H9 (cell line): ENCODE measurements around the gene ZNF234. TPM values are rescaled to one million over a fixed set of nuclear protein-coding genes. Genes with fewer than 3 reads are reported as not detected.

Experiments
- DNase-seq: peaks from one replicate; pipeline ENCODE4 v3.0.0-alpha.2; 2017
- H2AFZ ChIP-seq: one replicate; pipeline ENCODE4 v1.6.1; 2013; ENCODE audit warnings: mild to moderate bottlenecking, low read length, control low read depth, moderate library complexity
- H2AK5ac ChIP-seq: 2 replicates; pipeline ENCODE4 v1.6.1; 2013; ENCODE audit warnings: low read length, control low read depth, mixed read lengths; ENCODE audit not compliant: insufficient read length
- H2BK120ac ChIP-seq: one replicate; pipeline ENCODE4 v1.6.1; 2013; ENCODE audit warnings: low read depth, mild to moderate bottlenecking, low read length, control low read depth, inconsistent platforms; ENCODE audit not compliant: poor library complexity, severe bottlenecking
- H2BK12ac ChIP-seq: 2 replicates; pipeline ENCODE4 v1.6.1; 2013; ENCODE audit warnings: low read length, control low read depth, mixed read lengths, low read depth; ENCODE audit not compliant: insufficient read length
- H2BK15ac ChIP-seq: 2 replicates; pipeline ENCODE4 v1.6.1; 2013; ENCODE audit warnings: low read depth, low read length, control low read depth
- H2BK20ac ChIP-seq: one replicate; pipeline ENCODE4 v1.6.1; 2013; ENCODE audit warnings: low read depth, mild to moderate bottlenecking, low read length, control low read depth, inconsistent platforms; ENCODE audit not compliant: poor library complexity, severe bottlenecking
- H2BK5ac ChIP-seq: 2 replicates; pipeline ENCODE4 v1.6.1; 2013; ENCODE audit warnings: low read length, control low read depth, mixed read lengths; ENCODE audit not compliant: insufficient read length
- H3K14ac ChIP-seq: 2 replicates; pipeline ENCODE4 v1.6.1; 2013; ENCODE audit warnings: low read length, control low read depth; ENCODE audit not compliant: insufficient read depth
- H3K18ac ChIP-seq: 2 replicates; pipeline ENCODE4 v1.6.1; 2013; ENCODE audit warnings: low read depth, mild to moderate bottlenecking, mixed read lengths, low read length, control low read depth; ENCODE audit not compliant: insufficient read length
- H3K23ac ChIP-seq: 2 replicates; pipeline ENCODE4 v1.6.1; 2013; ENCODE audit warnings: low read length, control low read depth, mixed read lengths, low read depth; ENCODE audit not compliant: insufficient read length
- H3K23me2 ChIP-seq: 2 replicates; pipeline ENCODE4 v1.6.1; 2013; ENCODE audit warnings: low read depth, mild to moderate bottlenecking, mixed read lengths, low read length, control low read depth; ENCODE audit not compliant: insufficient read length, poor library complexity, severe bottlenecking
- H3K27ac ChIP-seq: 2 replicates; pipeline ENCODE4 v1.5.1; 2013; ENCODE audit warnings: low read length, control low read depth, mixed read lengths, low read depth; ENCODE audit not compliant: insufficient read length
- H3K27me3 ChIP-seq: 2 replicates; pipeline ENCODE4 v1.6.1; 2013; ENCODE audit warnings: low read length, control low read depth, inconsistent platforms; ENCODE audit not compliant: insufficient read depth
- H3K4ac ChIP-seq: 2 replicates; pipeline ENCODE4 v1.6.1; 2013; ENCODE audit warnings: low read depth, mild to moderate bottlenecking, control low read depth, inconsistent platforms, low read length, moderate library complexity
- H3K4me1 ChIP-seq: 2 replicates; pipeline ENCODE4 v1.6.1; 2013; ENCODE audit warnings: low read length, control low read depth, inconsistent platforms; ENCODE audit not compliant: insufficient read depth
- H3K4me2 ChIP-seq: 2 replicates; pipeline ENCODE4 v1.6.1; 2013; ENCODE audit warnings: low read length, control low read depth, mixed read lengths; ENCODE audit not compliant: insufficient read length, insufficient read depth
- H3K56ac ChIP-seq: 2 replicates; pipeline ENCODE4 v1.6.1; 2013; ENCODE audit warnings: low read depth, mild to moderate bottlenecking, mixed read lengths, low read length, control low read depth; ENCODE audit not compliant: insufficient read length
- H3K79me1 ChIP-seq: 2 replicates; pipeline ENCODE4 v1.6.1; 2013; ENCODE audit warnings: low read depth, mild to moderate bottlenecking, moderate library complexity, low read length, control low read depth, inconsistent platforms; ENCODE audit not compliant: insufficient read depth, poor library complexity, severe bottlenecking
- H3K79me2 ChIP-seq: 2 replicates; pipeline ENCODE4 v1.6.1; 2013; ENCODE audit warnings: low read length, control low read depth, inconsistent platforms; ENCODE audit not compliant: insufficient read depth
- H3K9ac ChIP-seq: 2 replicates; pipeline ENCODE4 v1.6.1; 2013; ENCODE audit warnings: low read length, control low read depth, mixed read lengths; ENCODE audit not compliant: insufficient read length; ENCODE audit errors: extremely low read depth
- H3K9me3 ChIP-seq: one replicate; pipeline ENCODE4 v1.6.1; 2013; ENCODE audit warnings: low read depth, low read length, inconsistent platforms; ENCODE audit not compliant: control insufficient read depth
- H3T11ph ChIP-seq: one replicate; pipeline ENCODE4 v1.6.1; 2013; ENCODE audit warnings: mild to moderate bottlenecking, low read length, control low read depth, inconsistent platforms
- H4K20me1 ChIP-seq: one replicate; pipeline ENCODE4 v1.6.1; 2013; ENCODE audit not compliant: control insufficient read depth, insufficient read length, insufficient read depth
- H4K5ac ChIP-seq: 2 replicates; pipeline ENCODE4 v1.6.1; 2013; ENCODE audit warnings: low read depth, mild to moderate bottlenecking, mixed read lengths, low read length, control low read depth; ENCODE audit not compliant: insufficient read length
- H4K8ac ChIP-seq: replicated peaks from 2 replicates; pipeline ENCODE4 v1.6.1; 2013; ENCODE audit warnings: low read length, control low read depth, mixed read lengths, low read depth; ENCODE audit not compliant: insufficient read length
- H4K91ac ChIP-seq: 2 replicates; pipeline ENCODE4 v1.6.1; 2013; ENCODE audit warnings: low read depth, mild to moderate bottlenecking, moderate library complexity, mixed read lengths, low read length, control low read depth; ENCODE audit not compliant: insufficient read length
- H3K27ac Mint-ChIP-seq, 3 experiments: 2 replicates in 2 of 3; 3 replicates in 1 of 3; pipeline ENCODE4 v1.8.0; 2020 to 2021; ENCODE audit warnings: mixed read lengths in 3 of 3, mild to moderate bottlenecking in 1 of 3, moderate library complexity in 1 of 3
- H3K27me3 Mint-ChIP-seq: 2 replicates; pipeline ENCODE4 v1.8.0; 2021; ENCODE audit warnings: low read depth, mild to moderate bottlenecking, moderate library complexity, mixed read lengths
- H3K36me3 Mint-ChIP-seq, 3 experiments: 2 replicates in 2 of 3; 3 replicates in 1 of 3; pipeline ENCODE4 v1.8.0; 2020 to 2021; ENCODE audit warnings: low read depth in 3 of 3, mixed read lengths in 3 of 3; ENCODE audit not compliant: insufficient read depth in 1 of 3
- H3K4me1 Mint-ChIP-seq, 2 experiments: 2 replicates each; pipeline ENCODE4 v1.8.0; 2020; ENCODE audit warnings: mixed read lengths in 2 of 2
- H3K4me3 Mint-ChIP-seq, 2 experiments: 2 replicates in 1 of 2; 3 replicates in 1 of 2; pipeline ENCODE4 v1.8.0; 2020 to 2021; ENCODE audit warnings: mild to moderate bottlenecking in 2 of 2, mixed read lengths in 2 of 2, moderate library complexity in 1 of 2
- H3K9me3 Mint-ChIP-seq, 2 experiments: 2 replicates in 1 of 2; 3 replicates in 1 of 2; pipeline ENCODE4 v1.8.0; 2020; ENCODE audit warnings: mild to moderate bottlenecking in 2 of 2, mixed read lengths in 2 of 2, moderate library complexity in 1 of 2
- CTCF ChIP-seq: fragments of 200-600 bp; sonication (generic); conservative IDR thresholded peaks from 3 replicates; pipeline ENCODE4 v1.8.0; 2021; ENCODE audit warnings: antibody characterized with exemption, mild to moderate bottlenecking
- WGBS: extraction: QIAGEN DNeasy Blood & Tissue Kit; methylation state at CpG from one replicate; pipeline ENCODE4 v1.1.7; 2013; ENCODE audit warnings: missing lambda C conversion rate, low lambda C conversion rate, mixed read lengths; ENCODE audit not compliant: insufficient read length; ENCODE audit errors: extremely low coverage; 5-methylcytosine and 5-hydroxymethylcytosine counted together
- total RNA-seq: library from RNA; stranded (reverse); gene quantifications from 2 replicates; pipeline ENCODE4 v1.2.1, GENCODE V29; 2021

The ZNF234 gene
- total RNA-seq, 1 experiment from 2014 or later = 12.4 TPM

DNA sequence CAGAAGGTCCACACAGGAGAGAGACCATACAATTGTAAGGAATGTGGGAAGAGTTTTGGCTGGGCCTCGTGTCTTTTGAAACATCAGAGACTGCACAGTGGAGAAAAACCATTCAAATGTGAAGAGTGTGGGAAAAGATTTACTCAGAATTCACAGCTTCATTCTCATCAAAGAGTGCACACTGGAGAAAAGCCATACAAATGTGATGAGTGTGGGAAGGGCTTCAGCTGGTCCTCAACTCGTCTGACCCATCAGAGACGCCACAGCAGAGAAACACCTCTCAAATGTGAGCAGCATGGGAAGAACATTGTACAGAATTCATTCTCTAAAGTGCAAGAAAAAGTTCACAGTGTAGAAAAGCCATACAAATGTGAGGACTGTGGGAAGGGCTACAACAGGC is 33.6 kb upstream of the ZNF234 start:
- Histone ChIP-seq H3K27ac (no peak overlapping the region), H3K18ac (no peak overlapping the region), H3T11ph (no peak overlapping the region), H4K91ac (no peak overlapping the region), H2BK120ac (no peak overlapping the region), H3K79me1 (no peaks in the 10 kb centered on the region), H2AFZ (no peak overlapping the region), H2BK12ac (no peak overlapping the region), H2BK5ac (no peak overlapping the region), H3K14ac (no peak overlapping the region), H3K4me2 (no peak overlapping the region), H2BK20ac (no peak overlapping the region), H2BK15ac (no peak overlapping the region), H3K23ac (no peak overlapping the region), H3K56ac (no peak overlapping the region), H3K23me2 (no peaks in the 10 kb centered on the region), H3K79me2 (no peaks in the 10 kb centered on the region), H3K4ac (no peak overlapping the region), H3K4me1 (no peaks in the 10 kb centered on the region), H2AK5ac (no peak overlapping the region), H3K9me3 (peaks cover 26% of the 10 kb centered on the region), H4K5ac (no peak overlapping the region), H4K8ac (no peak overlapping the region), H4K20me1 (no peaks in the 10 kb centered on the region), H3K27me3 (no peaks in the 10 kb centered on the region), H3K9ac (no peak overlapping the region)
- H3K27ac Mint-ChIP-seq = no peak overlapping the region
- peaks cover 3% of the 10 kb centered on the region; the same call in 1 of the 2 replicates for H3K27me3 Mint-ChIP-seq
- DNase-seq = no peak
- H3K4me1 Mint-ChIP-seq = peaks cover 0 to 7% of the 10 kb centered on the region in 2 experiments; a peak in 3 of 4 replicates
- no CpG with 5 or more reads among the region's 3 CpGs for WGBS
- peaks cover 64 to 66% of the 10 kb centered on the region in 2 experiments for H3K9me3 Mint-ChIP-seq
- H3K4me3 Mint-ChIP-seq = no peak overlapping the region
- TF ChIP-seq CTCF = no peak
- peaks cover 65 to 84% (median 83%) of the 10 kb centered on the region in 3 experiments for H3K36me3 Mint-ChIP-seq
